ENCODE data around the gene MAP4K4. TPM values are rescaled to one million over a fixed set of nuclear protein-coding genes. Genes with fewer than 3 reads are reported as not detected.
A peak's percentile ranks its signal among the peaks of the same experiment; 100 is the strongest.

The MAP4K4 gene
- total RNA-seq, result 10 to 100 TPM; 14.2 to 65.2 (median 29.1) TPM

DNA sequence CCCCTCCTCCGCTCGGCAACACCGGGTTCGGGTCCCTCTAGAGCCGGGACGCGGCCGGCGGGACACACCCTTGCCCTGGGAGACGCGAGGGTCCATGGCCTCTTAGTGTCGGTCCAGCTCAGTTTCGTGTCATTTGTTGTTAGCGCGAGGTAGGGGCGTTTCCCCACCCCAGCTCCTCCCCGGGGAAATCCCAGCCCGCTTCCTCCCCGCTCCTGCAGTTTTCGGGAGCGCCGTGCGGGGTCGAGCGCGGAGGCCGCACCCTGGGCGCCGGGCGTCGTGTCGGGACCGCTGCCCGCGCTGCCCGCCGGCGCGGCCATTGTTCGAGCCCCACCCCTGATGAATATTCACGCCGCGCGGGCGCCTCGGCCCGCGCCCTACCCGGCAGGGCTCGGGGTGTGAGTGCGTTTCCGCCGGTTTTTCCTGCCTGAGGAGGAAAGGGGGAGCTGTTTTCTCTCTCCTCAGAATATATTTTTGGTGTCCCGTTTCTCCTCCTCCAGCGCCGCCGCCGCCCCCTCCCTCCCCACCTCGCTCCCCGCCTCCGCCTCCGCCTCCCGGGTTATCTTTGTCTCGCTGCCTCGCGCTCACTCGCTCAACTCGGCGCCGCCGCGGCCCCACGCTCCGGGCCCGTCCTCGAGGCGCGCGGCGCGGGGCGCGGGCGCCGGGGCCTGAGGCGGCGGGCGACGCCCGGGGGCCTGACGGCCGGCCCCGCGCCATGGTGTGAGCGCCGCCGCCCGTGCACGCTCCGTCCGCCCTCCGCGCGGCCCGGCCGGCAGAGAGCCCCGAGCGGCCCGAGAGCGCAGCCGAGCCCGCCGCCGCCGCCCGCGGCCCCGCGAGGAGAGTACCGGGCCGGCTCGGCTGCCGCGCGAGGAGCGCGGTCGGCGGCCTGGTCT lies at the start of gene MAP4K4:
TSS of gene MAP4K4 (plus strand) at position 584 of the 890 bp plus-strand sequence. CDS start 374 bp downstream, outside the sequence.
- H3K36me3 ChIP-seq, result no peaks in the 10 kb centered on the region
- H3K4me3 ChIP-seq, result peak within 1 kb of the TSS; percentile 57 to 84 (median 72)
- H3K27ac ChIP-seq, result peak within 1 kb of the TSS; percentile 73 to 85 (median 80)
- peak; percentile 79 to 90 (median 80) for DNase-seq
- H3K4me1 ChIP-seq, result peaks cover 0 to 7% (median 1%) of the 10 kb centered on the region in 4 donors
- H3K27me3 ChIP-seq, result no peaks in the 10 kb centered on the region
- H3K9me3 ChIP-seq, result no peaks in the 10 kb centered on the region
- peak in 1 of 2 donors; percentile 33 for TF ChIP-seq POLR2A (IDR thresholded peaks at IDR 0.05)
- peak in 2 of 6 experiments; percentile 11 to 16 for TF ChIP-seq CTCF (IDR thresholded peaks at IDR 0.05)

GRCh38 chr2:101653469-101653868 lies 44.0 kb upstream of the MAP4K4 start:
- Histone ChIP-seq H3K9me3 (no peaks in the 10 kb centered on the region), H3K27me3 (no peaks in the 10 kb centered on the region), H3K27ac (no peak overlapping the region), H3K36me3 (no peaks in the 10 kb centered on the region), H3K4me1 (no peaks in the 10 kb centered on the region), H3K4me3 (no peak overlapping the region)
- no peak for DNase-seq
- TF ChIP-seq CTCF (IDR thresholded peaks at IDR 0.05) (no peak), POLR2A (IDR thresholded peaks at IDR 0.05) (no peak)

- Histone ChIP-seq H3K4me3 (no peak overlapping the region), H3K27ac (no peak overlapping the region), H3K4me1 (no peaks in the 10 kb centered on the region), H3K36me3 (no peaks in the 10 kb centered on the region), H3K27me3 (no peaks in the 10 kb centered on the region), H3K9me3 (no peaks in the 10 kb centered on the region)
- DNase-seq, result no peak
- no peak for TF ChIP-seq CTCF (IDR thresholded peaks at IDR 0.05)
- no peak for TF ChIP-seq POLR2A (IDR thresholded peaks at IDR 0.05)
Measured at GRCh38 chr2:101655702-101656422, 41.6 kb upstream of the MAP4K4 start.

DNA sequence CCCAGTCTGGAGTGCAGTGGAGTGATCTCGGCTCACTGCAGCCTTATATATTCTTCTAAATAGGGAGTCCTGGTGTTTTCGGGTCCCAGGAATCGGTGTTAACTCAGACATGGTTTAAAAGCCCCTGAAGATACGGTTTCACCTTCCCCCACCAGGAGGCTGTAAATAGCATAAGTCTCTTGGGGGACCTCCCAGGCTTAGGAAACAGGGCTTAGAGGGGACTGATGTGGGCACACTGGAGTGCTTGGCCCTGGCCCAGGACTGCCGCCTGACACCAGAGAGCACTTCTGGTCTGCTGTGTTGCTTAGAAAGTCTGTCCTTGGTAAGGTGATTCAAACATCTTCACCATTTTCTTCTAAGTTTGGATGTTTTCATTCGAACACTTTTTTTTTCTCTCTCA lies 39.7 kb upstream of the MAP4K4 start:
- H3K27me3 ChIP-seq, result no peaks in the 10 kb centered on the region
- H3K27ac ChIP-seq, result no peak overlapping the region
- H3K4me1 ChIP-seq, result no peaks in the 10 kb centered on the region
- no peaks in the 10 kb centered on the region for H3K36me3 ChIP-seq
- TF ChIP-seq POLR2A (IDR thresholded peaks at IDR 0.05) (no peak), CTCF (IDR thresholded peaks at IDR 0.05) (no peak)
- no peaks in the 10 kb centered on the region for H3K9me3 ChIP-seq
- H3K4me3 ChIP-seq, result no peak overlapping the region
- no peak for DNase-seq

DNA sequence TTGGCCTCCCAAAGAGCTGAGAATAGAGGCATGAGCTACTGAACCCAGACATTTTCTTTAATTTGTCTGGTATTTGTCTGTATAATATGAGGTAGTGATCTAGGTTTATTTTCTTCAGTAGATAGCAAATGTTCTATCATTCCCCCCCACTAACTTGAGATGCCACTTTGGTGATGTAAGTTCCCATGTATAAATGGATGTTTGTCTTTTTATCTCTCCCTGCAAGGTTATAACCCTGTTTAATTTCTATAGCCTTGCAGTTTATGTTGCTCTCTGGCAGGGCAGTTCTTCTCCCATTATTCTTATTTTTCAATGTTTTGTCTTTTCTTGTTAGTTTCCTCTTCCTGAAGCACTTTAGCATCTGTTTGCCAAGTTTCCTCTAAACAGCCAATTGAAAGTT lies 39.1 kb upstream of the MAP4K4 start:
- no peak for DNase-seq
- Histone ChIP-seq H3K27me3 (no peaks in the 10 kb centered on the region), H3K9me3 (no peaks in the 10 kb centered on the region), H3K4me1 (no peaks in the 10 kb centered on the region), H3K4me3 (no peak overlapping the region), H3K27ac (no peak overlapping the region), H3K36me3 (no peaks in the 10 kb centered on the region)
- no peak for TF ChIP-seq POLR2A (IDR thresholded peaks at IDR 0.05)

- DNase-seq, result no peak
- Histone ChIP-seq H3K4me1 (no peaks in the 10 kb centered on the region), H3K36me3 (no peaks in the 10 kb centered on the region), H3K27ac (no peak overlapping the region), H3K27me3 (no peaks in the 10 kb centered on the region), H3K4me3 (no peak overlapping the region), H3K9me3 (no peaks in the 10 kb centered on the region)
- TF ChIP-seq CTCF (IDR thresholded peaks at IDR 0.05) (no peak), POLR2A (IDR thresholded peaks at IDR 0.05) (no peak)
Measured at GRCh38 chr2:101665312-101665711, 32.2 kb upstream of the MAP4K4 start.
